Osteocyte (in vitro differentiated cells): Measurements from ENCODE around the gene EXOC3L1. TPM values are rescaled to one million over a fixed set of nuclear protein-coding genes. Genes with fewer than 3 reads are reported as not detected.

Experiments
- DNase-seq: peaks from one replicate; pipeline ENCODE4 v3.0.0; 2021; ENCODE audit warnings: mixed read lengths; ENCODE audit not compliant: unreplicated experiment; ENCODE audit errors: extremely low spot score
- H3K27ac Mint-ChIP-seq: one replicate; pipeline ENCODE4 v1.8.0; 2021; ENCODE audit warnings: mild to moderate bottlenecking, mixed read lengths; ENCODE audit not compliant: unreplicated experiment
- H3K27me3 Mint-ChIP-seq: one replicate; pipeline ENCODE4 v1.8.0; 2021; ENCODE audit warnings: mixed read lengths; ENCODE audit not compliant: unreplicated experiment
- H3K36me3 Mint-ChIP-seq: one replicate; pipeline ENCODE4 v1.8.0; 2021; ENCODE audit warnings: mixed read lengths; ENCODE audit not compliant: unreplicated experiment
- H3K4me1 Mint-ChIP-seq: one replicate; pipeline ENCODE4 v1.8.0; 2021; ENCODE audit warnings: mixed read lengths; ENCODE audit not compliant: unreplicated experiment
- H3K4me3 Mint-ChIP-seq: one replicate; pipeline ENCODE4 v1.8.0; 2021; ENCODE audit warnings: mild to moderate bottlenecking, moderate library complexity, mixed read lengths; ENCODE audit not compliant: unreplicated experiment
- H3K9me3 Mint-ChIP-seq: one replicate; pipeline ENCODE4 v1.8.0; 2021; ENCODE audit warnings: mixed read lengths; ENCODE audit not compliant: unreplicated experiment
- total RNA-seq: library from RNA; stranded (reverse); gene quantifications from 2 replicates; pipeline ENCODE4 v1.2.1, GENCODE V29; 2021
- TF ChIP-seq, protein P1 (sequence below): fragments of 200-600 bp; sonication (generic); IDR thresholded peaks from 2 replicates; pipeline ENCODE4 v1.5.0; 2021; ENCODE audit warnings: antibody characterized with exemption, mild to moderate bottlenecking, moderate library complexity

The EXOC3L1 gene
- total RNA-seq, 1 donor from 2014 or later = not detected

GRCh38 chr16:67227567-67227921 lies 37.6 kb upstream of the EXOC3L1 start:
- Mint-ChIP-seq H3K36me3 (peaks cover 20% of the 10 kb centered on the region), H3K27ac (peak overlapping the region; percentile 99), H3K4me1 (peaks cover 31% of the 10 kb centered on the region), H3K27me3 (no peaks in the 10 kb centered on the region), H3K4me3 (peak overlapping the region; percentile 100), H3K9me3 (no peaks in the 10 kb centered on the region)
- TF ChIP-seq, protein P1, sequence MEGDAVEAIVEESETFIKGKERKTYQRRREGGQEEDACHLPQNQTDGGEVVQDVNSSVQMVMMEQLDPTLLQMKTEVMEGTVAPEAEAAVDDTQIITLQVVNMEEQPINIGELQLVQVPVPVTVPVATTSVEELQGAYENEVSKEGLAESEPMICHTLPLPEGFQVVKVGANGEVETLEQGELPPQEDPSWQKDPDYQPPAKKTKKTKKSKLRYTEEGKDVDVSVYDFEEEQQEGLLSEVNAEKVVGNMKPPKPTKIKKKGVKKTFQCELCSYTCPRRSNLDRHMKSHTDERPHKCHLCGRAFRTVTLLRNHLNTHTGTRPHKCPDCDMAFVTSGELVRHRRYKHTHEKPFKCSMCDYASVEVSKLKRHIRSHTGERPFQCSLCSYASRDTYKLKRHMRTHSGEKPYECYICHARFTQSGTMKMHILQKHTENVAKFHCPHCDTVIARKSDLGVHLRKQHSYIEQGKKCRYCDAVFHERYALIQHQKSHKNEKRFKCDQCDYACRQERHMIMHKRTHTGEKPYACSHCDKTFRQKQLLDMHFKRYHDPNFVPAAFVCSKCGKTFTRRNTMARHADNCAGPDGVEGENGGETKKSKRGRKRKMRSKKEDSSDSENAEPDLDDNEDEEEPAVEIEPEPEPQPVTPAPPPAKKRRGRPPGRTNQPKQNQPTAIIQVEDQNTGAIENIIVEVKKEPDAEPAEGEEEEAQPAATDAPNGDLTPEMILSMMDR = no peak
- DNase-seq = no peak

GRCh38 chr16:67226804-67227566 lies 37.0 kb upstream of the EXOC3L1 start, which contains the start of gene TMEM208:
TMEM208 (plus strand) TSS chr16:67227130; CDS start chr16:67227219, 89 bp downstream.
- no peaks in the 10 kb centered on the region for H3K9me3 Mint-ChIP-seq
- peak within 1 kb of the TSS; percentile 99 for H3K27ac Mint-ChIP-seq
- DNase-seq = peak; percentile 99
- TF ChIP-seq, protein P1 = no peak
- peaks cover 20% of the 10 kb centered on the region for H3K36me3 Mint-ChIP-seq
- peak within 1 kb of the TSS; percentile 100 for H3K4me3 Mint-ChIP-seq
- H3K4me1 Mint-ChIP-seq = peaks cover 31% of the 10 kb centered on the region
- no peaks in the 10 kb centered on the region for H3K27me3 Mint-ChIP-seq

DNA sequence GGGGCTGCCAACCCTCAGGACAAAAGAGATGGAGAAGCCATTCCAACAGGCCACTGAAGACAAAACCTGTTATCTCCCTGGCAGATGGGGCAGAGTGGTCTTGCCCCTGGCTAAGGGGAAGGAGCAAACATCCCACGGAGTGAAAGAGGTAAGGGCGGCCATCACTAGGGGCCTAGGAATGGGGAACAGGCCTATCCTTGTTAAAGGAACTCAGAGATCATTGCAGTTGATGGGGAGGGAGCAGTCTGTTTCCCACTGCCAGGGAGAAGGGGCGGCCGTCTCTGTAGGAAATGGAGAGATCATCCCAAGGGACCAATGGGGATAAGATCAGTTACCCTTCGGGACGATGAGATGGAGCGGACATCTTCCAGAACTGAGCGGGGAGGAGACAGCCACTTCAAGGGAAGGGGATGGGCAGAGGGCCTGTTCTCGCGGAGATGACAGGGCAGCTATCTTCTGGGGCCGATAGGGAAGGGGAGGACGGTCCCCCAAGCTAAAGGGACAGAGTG lies 36.4 kb upstream of the EXOC3L1 start:
- Mint-ChIP-seq H3K27ac (peak overlapping the region; percentile 99), H3K36me3 (peaks cover 20% of the 10 kb centered on the region), H3K4me1 (peaks cover 31% of the 10 kb centered on the region), H3K9me3 (no peaks in the 10 kb centered on the region), H3K4me3 (peak overlapping the region; percentile 100), H3K27me3 (no peaks in the 10 kb centered on the region)
- TF ChIP-seq, protein P1 = no peak
- no peak for DNase-seq

DNA sequence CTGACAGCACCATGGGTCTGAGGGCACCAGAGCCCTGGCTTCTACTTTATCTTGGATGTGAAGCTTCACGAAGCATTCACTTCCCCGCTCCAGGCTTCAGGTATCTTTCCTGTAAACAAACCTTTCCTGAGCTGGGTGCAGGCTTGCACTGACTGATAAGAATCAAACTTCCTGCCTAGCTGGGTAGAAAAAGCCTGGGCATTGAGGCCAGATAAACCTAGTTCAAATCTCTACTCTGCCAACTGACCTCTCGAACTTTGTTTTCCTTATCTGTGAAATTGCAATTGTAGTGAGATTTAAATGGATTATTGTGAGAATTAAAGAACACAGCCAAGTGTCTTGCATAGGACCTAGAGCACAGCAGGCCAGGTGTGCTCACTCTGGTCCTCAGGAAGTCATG lies 34.1 kb upstream of the EXOC3L1 start:
- peaks cover 10% of the 10 kb centered on the region for H3K36me3 Mint-ChIP-seq
- TF ChIP-seq, protein P1 = no peak
- no peak overlapping the region for H3K27ac Mint-ChIP-seq
- no peaks in the 10 kb centered on the region for H3K9me3 Mint-ChIP-seq
- no peak for DNase-seq
- H3K27me3 Mint-ChIP-seq = no peaks in the 10 kb centered on the region
- no peak overlapping the region for H3K4me3 Mint-ChIP-seq
- H3K4me1 Mint-ChIP-seq = peaks cover 31% of the 10 kb centered on the region
